Parathyroid adenoma (tissue), 2 donors: ENCODE measurements around the gene CPHXL.
A peak's percentile ranks its signal among the peaks of the same experiment; 100 is the strongest.

Experiments used
- H2AFZ ChIP-seq: fragments of 300-600 bp; sonication (generic); one replicate; pipeline ENCODE4 v1.7.0; 2017; ENCODE audit warnings: antibody characterized with exemption, mild to moderate bottlenecking
- H3K27ac ChIP-seq: fragments of 300-600 bp; sonication (generic); one replicate; pipeline ENCODE4 v1.7.0; 2017
- H3K27me3 ChIP-seq: fragments of 300-600 bp; sonication (generic); one replicate; pipeline ENCODE4 v1.7.0; 2017; ENCODE audit warnings: low read length; ENCODE audit not compliant: control insufficient read depth, insufficient read depth
- H3K36me3 ChIP-seq: fragments of 300-600 bp; sonication (generic); one replicate; pipeline ENCODE4 v1.7.0; 2017; ENCODE audit warnings: low read length; ENCODE audit not compliant: control insufficient read depth, insufficient read depth
- H3K4me1 ChIP-seq: fragments of 300-600 bp; sonication (generic); one replicate; pipeline ENCODE4 v1.7.0; 2017; ENCODE audit warnings: control low read depth
- H3K4me2 ChIP-seq: fragments of 300-600 bp; sonication (generic); one replicate; pipeline ENCODE4 v1.7.0; 2017; ENCODE audit warnings: low read length
- H3K4me3 ChIP-seq: fragments of 300-600 bp; sonication (generic); one replicate; pipeline ENCODE4 v1.7.0; 2017; ENCODE audit warnings: low read depth, low read length
- H3K79me2 ChIP-seq: fragments of 300-600 bp; sonication (generic); one replicate; pipeline ENCODE4 v1.7.0; 2017; ENCODE audit warnings: control low read depth
- H3K9ac ChIP-seq: fragments of 300-600 bp; sonication (generic); one replicate; pipeline ENCODE4 v1.7.0; 2017; ENCODE audit warnings: mild to moderate bottlenecking
- H3K9me3 ChIP-seq: fragments of 300-600 bp; sonication (generic); one replicate; pipeline ENCODE4 v1.7.0; 2017; ENCODE audit warnings: low read length; ENCODE audit not compliant: control insufficient read depth
- TF ChIP-seq, protein P1 (sequence below): fragments of 300-600 bp; sonication (generic); IDR thresholded peaks from one replicate; pipeline ENCODE4 v1.7.0; 2017; ENCODE audit warnings: antibody characterized with exemption, mild to moderate bottlenecking
- donor health status: primary hyperparathyroidism.

The CPHXL gene

DNA sequence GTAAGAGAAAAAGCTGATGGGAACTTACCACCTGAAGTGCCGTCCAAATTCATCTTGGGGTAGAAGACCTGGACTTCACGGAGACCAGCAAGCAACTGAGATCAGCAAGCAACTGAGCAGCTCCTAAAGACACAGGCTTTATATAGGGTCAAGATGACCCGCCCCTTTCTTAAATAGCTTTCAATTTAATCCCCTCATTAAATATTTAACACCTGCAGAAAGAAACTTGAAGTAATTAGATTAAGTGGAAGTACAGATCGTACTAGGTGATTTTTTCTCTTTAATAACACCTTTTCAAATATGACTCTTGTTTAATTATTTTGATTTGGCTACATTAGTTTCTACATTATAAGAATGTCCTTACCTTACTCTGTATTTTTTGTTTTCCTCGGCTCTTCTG lies at the start of gene CPHXL:
Gene CPHXL (minus strand): TSS at position 101 of the 400 bp plus-strand sequence. CDS start 48 bp downstream, at position 53.
- Histone ChIP-seq H3K4me3 (no peak within 1 kb of the TSS), H3K4me1 (no peaks in the 10 kb centered on the region)

DNA sequence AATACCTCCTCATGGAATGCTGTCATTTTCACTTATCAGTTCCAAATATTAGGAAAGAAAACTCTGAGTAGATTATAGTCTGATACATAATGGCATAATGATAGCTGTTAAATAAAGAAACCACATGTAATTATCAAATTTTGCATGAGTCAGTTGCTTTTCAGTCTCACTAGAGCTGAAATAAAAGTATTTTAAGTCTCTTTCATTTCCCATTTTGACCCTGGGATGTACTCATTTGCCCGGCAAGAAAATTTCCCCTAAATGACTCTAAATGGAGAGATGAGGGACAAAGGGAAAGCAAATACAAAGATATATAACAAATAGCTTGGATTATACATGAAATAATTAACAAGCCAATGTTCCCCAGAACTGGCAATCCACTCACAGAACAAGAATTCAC lies 47.9 kb upstream of the CPHXL start:
- Histone ChIP-seq H3K4me2 (no peak overlapping the region), H3K4me1 (no peaks in the 10 kb centered on the region), H3K9me3 (no peaks in the 10 kb centered on the region), H2AFZ (no peak overlapping the region), H3K9ac (no peak overlapping the region), H3K4me3 (no peak overlapping the region), H3K79me2 (no peaks in the 10 kb centered on the region), H3K36me3 (no peaks in the 10 kb centered on the region), H3K27me3 (no peaks in the 10 kb centered on the region), H3K27ac (no peak overlapping the region)
- TF ChIP-seq, protein P1, sequence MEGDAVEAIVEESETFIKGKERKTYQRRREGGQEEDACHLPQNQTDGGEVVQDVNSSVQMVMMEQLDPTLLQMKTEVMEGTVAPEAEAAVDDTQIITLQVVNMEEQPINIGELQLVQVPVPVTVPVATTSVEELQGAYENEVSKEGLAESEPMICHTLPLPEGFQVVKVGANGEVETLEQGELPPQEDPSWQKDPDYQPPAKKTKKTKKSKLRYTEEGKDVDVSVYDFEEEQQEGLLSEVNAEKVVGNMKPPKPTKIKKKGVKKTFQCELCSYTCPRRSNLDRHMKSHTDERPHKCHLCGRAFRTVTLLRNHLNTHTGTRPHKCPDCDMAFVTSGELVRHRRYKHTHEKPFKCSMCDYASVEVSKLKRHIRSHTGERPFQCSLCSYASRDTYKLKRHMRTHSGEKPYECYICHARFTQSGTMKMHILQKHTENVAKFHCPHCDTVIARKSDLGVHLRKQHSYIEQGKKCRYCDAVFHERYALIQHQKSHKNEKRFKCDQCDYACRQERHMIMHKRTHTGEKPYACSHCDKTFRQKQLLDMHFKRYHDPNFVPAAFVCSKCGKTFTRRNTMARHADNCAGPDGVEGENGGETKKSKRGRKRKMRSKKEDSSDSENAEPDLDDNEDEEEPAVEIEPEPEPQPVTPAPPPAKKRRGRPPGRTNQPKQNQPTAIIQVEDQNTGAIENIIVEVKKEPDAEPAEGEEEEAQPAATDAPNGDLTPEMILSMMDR, result no peak

More for the DNA sequence above, at the start of gene CPHXL:
- Histone ChIP-seq H3K9me3 (no peaks in the 10 kb centered on the region), H2AFZ (no peak within 1 kb of the TSS), H3K9ac (no peak within 1 kb of the TSS), H3K4me2 (no peak within 1 kb of the TSS), H3K36me3 (no peaks in the 10 kb centered on the region), H3K27ac (no peak within 1 kb of the TSS), H3K79me2 (no peaks in the 10 kb centered on the region), H3K27me3 (no peaks in the 10 kb centered on the region)
- TF ChIP-seq, protein P1, result no peak

DNA sequence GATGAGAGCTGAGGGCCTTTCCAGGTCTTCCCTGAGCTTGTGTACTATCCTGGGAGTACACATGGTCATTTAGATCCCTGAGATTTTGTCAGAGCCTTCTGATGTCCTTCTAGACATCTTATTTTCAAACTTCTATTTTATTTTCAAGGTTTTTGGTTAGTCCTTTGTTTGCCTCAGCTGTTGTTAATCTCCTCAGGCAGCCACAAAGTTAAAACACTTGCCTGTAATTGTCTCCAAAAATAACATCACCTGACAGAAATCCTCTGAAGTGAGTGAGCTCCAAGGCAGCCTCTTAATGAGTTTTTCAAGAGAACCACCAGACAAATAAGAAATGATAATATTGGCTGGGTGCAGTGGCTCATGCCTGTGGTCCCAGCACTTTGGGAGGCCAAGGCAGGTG lies 43.8 kb upstream of the CPHXL start:
- Histone ChIP-seq H3K36me3 (no peaks in the 10 kb centered on the region), H3K27ac (no peak overlapping the region), H3K27me3 (no peaks in the 10 kb centered on the region), H3K9ac (no peak overlapping the region), H3K9me3 (no peaks in the 10 kb centered on the region), H3K4me2 (no peak overlapping the region), H2AFZ (no peak overlapping the region), H3K4me3 (no peak overlapping the region), H3K79me2 (no peaks in the 10 kb centered on the region), H3K4me1 (no peaks in the 10 kb centered on the region)
- TF ChIP-seq, protein P1, result no peak

DNA sequence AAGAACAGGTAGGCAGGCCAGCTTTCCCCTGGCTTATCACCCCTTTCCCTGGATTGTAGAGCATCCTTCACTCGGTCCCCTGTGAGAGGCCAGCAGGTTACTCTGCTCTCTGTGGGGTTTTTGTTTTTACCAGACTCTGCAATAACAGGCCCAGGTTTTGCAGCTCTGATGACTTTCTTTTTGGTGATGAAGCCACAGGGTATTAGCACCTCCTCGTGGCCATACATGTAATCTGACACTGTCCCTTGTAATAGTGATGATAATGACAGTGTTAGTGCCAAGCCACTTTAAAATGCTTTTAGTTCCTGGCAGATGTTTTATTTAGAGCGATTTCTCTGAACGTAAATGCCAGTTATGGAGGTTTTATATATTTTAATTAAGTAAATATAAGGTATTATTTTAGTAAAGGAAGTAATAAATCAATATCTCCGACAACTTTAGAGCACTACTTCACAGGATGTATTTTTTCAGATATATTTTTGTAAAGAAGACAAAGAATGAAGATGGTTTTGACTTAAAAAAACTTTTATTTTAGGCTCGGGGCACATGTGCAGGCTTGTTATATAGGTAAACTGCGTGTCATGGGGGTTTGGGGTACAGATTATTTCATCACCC lies 38.0 kb upstream of the CPHXL start:
- H3K27ac ChIP-seq, result no peak overlapping the region
- no peaks in the 10 kb centered on the region for H3K4me1 ChIP-seq
- TF ChIP-seq, protein P1, result peak; percentile 72
- H3K79me2 ChIP-seq, result no peaks in the 10 kb centered on the region
- no peaks in the 10 kb centered on the region for H3K9me3 ChIP-seq
- no peaks in the 10 kb centered on the region for H3K36me3 ChIP-seq
- H3K4me2 ChIP-seq, result no peak overlapping the region
- H2AFZ ChIP-seq, result peak overlapping the region; percentile 52
- H3K4me3 ChIP-seq, result no peak overlapping the region
- H3K27me3 ChIP-seq, result no peaks in the 10 kb centered on the region
- no peak overlapping the region for H3K9ac ChIP-seq

DNA sequence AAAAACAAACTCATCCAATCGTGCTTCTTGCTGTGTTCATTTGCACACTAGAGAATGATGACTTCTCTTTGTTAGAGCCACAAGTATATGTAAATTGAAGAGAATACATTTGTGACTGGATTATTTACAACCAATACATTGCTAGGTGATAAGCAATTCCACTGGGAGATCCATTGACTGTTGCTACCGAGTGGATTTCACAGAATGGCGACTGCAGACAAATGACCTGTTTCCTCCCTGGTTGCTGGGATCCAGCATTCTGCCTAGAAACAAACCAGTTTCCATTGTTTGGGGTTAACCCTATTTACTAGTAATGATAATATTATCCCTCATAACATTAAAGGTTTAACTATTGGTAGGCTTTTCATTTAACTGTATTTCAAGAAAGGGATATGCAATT lies 36.9 kb upstream of the CPHXL start:
- Histone ChIP-seq H3K4me3 (no peak overlapping the region), H3K9me3 (no peaks in the 10 kb centered on the region), H2AFZ (no peak overlapping the region), H3K27ac (no peak overlapping the region), H3K27me3 (no peaks in the 10 kb centered on the region), H3K79me2 (no peaks in the 10 kb centered on the region), H3K36me3 (no peaks in the 10 kb centered on the region), H3K4me2 (no peak overlapping the region), H3K4me1 (no peaks in the 10 kb centered on the region), H3K9ac (no peak overlapping the region)
- TF ChIP-seq, protein P1, result no peak
